ENCODE data around the gene KISS1R. TPM values are rescaled to one million over a fixed set of nuclear protein-coding genes. Genes with fewer than 3 reads are reported as not detected.

The KISS1R gene
- total RNA-seq, 4 donors from 2014 or later, result 0.45 TPM; not detected in 3

DNA sequence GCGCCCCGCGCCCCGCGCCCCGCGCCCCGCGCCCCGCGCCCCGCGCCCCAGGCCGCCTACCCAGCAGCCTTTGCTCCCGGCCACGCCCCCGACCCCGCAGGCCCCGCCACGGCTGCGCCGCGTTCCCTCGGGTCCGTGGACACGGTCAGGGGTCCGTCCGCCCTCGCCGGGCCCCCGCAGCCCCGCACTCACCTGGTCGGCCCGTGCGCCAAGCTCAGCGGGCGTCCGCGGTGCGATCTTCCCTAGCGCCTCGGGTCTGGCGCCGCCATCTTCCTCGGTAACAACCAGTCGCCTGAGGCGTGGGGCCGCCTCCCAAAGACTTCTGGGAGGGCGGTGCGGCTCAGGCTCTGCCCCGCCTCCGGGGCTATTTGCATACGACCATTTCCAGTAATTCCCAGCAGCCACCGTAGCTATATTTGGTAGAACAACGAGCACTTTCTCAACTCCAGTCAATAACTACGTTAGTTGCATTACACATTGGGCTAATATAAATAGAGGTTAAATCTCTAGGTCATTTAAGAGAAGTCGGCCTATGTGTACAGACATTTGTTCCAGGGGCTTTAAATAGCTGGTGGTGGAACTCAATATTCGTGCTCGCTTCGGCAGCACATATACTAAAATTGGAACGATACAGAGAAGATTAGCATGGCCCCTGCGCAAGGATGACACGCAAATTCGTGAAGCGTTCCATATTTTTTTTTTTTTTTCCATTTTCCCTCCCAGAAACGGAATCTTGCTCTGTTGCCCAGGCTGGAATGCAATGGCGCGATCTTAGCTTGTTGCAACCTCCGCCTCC is 24.0 kb upstream of the KISS1R start, which contains the start of the genes MED16 and RNU6-9:
TSS of gene MED16 (minus strand) at position 294 of the 796 bp plus-strand sequence. CDS start 2,056 bp downstream, outside the sequence.
TSS of gene RNU6-9 (plus strand) at position 591 of the 796 bp plus-strand sequence.
- Histone ChIP-seq H3K27me3 (no peaks in the 10 kb centered on the region), H3K4me3 (peak within 1 kb of the TSS; percentile 70 to 95 (median 86)), H3K4me1 (peaks cover 8 to 28% (median 9%) of the 10 kb centered on the region in 3 donors), H3K9me3 (no peaks in the 10 kb centered on the region), H3K36me3 (peaks cover 8 to 47% (median 18%) of the 10 kb centered on the region in 3 donors), H3K27ac (peak within 1 kb of the TSS; percentile 87 to 97 (median 94))
- intact Hi-C loops (cut with DNase I), result no loop called here
- 1% methylated on average over 14 to 20 of the region's 69 CpGs for WGBS, 2 donors
- peak in 3 of 4 donors; percentile 44 to 73 (median 61) for TF ChIP-seq POLR2A (IDR thresholded peaks at IDR 0.05)
- TF ChIP-seq, protein P1, sequence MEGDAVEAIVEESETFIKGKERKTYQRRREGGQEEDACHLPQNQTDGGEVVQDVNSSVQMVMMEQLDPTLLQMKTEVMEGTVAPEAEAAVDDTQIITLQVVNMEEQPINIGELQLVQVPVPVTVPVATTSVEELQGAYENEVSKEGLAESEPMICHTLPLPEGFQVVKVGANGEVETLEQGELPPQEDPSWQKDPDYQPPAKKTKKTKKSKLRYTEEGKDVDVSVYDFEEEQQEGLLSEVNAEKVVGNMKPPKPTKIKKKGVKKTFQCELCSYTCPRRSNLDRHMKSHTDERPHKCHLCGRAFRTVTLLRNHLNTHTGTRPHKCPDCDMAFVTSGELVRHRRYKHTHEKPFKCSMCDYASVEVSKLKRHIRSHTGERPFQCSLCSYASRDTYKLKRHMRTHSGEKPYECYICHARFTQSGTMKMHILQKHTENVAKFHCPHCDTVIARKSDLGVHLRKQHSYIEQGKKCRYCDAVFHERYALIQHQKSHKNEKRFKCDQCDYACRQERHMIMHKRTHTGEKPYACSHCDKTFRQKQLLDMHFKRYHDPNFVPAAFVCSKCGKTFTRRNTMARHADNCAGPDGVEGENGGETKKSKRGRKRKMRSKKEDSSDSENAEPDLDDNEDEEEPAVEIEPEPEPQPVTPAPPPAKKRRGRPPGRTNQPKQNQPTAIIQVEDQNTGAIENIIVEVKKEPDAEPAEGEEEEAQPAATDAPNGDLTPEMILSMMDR (IDR thresholded peaks at IDR 0.05), result peak in 1 of 6 experiments; percentile 20
- DNase-seq, result peak; percentile 70

DNA sequence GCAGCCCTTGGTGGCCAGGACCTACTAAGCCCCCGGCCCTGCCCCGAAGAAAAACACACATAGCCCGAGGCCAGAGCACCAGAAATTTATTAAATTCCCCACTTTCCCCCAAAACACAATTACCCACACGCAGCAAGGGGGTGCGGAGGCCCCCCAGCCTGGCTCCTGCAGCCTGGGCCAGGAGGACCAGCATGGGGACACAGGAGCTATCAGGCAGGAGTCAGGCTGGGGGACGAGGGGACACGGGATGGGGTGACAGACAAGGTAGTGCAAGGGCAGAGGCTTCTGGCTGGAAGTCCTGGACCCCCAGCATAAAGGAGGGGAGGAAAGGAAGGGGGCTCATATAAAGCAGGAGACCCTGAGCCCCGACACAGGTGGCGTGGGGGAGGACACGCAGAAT is 20.7 kb upstream of the KISS1R start:
- Histone ChIP-seq H3K9me3 (no peaks in the 10 kb centered on the region), H3K4me3 (no peak overlapping the region), H3K36me3 (peaks cover 8 to 47% (median 20%) of the 10 kb centered on the region in 3 donors), H3K4me1 (peaks cover 5 to 31% (median 8%) of the 10 kb centered on the region in 3 donors), H3K27me3 (no peaks in the 10 kb centered on the region), H3K27ac (no peak overlapping the region)
- TF ChIP-seq, protein P1 (IDR thresholded peaks at IDR 0.05), result no peak
- no peak for TF ChIP-seq POLR2A (IDR thresholded peaks at IDR 0.05)
- intact Hi-C loops (cut with DNase I), result no loop called here
- WGBS, 2 donors, result 87 to 96% methylated on average over 7 to 8 of the region's 10 CpGs
- DNase-seq, result no peak

DNA sequence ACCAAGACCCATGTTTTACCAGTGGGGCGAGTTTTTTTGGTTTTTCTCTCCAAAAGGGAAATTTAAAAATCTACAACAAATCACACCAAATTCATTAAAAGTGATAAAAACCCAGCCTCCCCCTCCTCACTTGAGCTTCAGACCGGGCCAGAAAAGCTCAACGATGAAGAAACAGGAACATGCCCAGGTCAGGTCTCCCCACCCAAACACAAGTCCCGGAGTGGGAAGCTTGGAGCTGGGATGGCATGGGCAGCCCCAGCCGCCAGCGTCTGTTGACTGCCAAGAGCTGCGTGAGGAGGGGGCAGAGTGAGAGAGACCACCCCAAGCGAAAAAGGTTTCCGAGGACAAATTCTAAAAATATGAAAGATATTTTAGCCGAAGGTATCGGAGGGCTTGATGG is 20.1 kb upstream of the KISS1R start:
- intact Hi-C loops (cut with DNase I), result no loop called here
- H3K4me1 ChIP-seq, result peaks cover 2 to 26% (median 5%) of the 10 kb centered on the region in 3 donors
- DNase-seq, result no peak
- no peaks in the 10 kb centered on the region for H3K9me3 ChIP-seq
- no peak overlapping the region for H3K27ac ChIP-seq
- no peaks in the 10 kb centered on the region for H3K27me3 ChIP-seq
- 93 to 94% methylated on average over 5 to 10 of the region's 11 CpGs for WGBS, 2 donors
- TF ChIP-seq, protein P1 (IDR thresholded peaks at IDR 0.05), result no peak
- no peak for TF ChIP-seq POLR2A (IDR thresholded peaks at IDR 0.05)
- H3K36me3 ChIP-seq, result peaks cover 8 to 53% (median 20%) of the 10 kb centered on the region in 3 donors
- no peak overlapping the region for H3K4me3 ChIP-seq

DNA sequence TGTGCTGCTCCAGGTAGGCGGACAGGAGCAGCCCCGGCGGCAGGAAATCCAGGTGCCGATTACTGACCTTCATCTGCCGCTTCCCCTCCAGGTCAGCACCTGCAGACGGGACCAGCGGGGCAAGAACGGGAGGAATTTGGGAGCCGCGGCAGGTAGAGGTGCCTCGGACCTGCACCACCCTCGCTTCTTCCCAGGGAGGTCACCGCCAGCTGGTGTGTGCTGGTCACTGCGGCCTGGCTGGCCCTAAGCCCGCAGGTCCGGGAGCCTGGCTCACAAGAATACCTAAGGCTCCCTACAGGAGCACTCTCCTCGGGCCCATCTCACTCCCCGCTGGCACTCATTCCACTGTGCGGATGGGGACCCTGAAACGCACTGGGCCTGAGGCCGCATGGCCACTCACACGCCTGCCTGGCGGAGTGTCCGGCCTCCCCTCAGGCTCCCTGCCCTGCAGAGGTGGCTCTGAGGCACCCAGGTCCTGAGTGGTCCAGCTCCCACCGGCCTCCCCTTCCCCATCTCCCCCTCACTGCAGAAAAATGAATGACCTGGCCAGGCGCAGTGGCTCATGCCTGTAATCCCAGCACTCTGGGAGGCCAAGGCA is 19.6 kb upstream of the KISS1R start:
- Histone ChIP-seq H3K27ac (no peak overlapping the region), H3K4me1 (peaks cover 0 to 22% (median 0%) of the 10 kb centered on the region in 3 donors), H3K4me3 (no peak overlapping the region), H3K9me3 (no peaks in the 10 kb centered on the region), H3K27me3 (no peaks in the 10 kb centered on the region), H3K36me3 (peaks cover 8 to 58% (median 20%) of the 10 kb centered on the region in 3 donors)
- no peak for DNase-seq
- TF ChIP-seq, protein P1 (IDR thresholded peaks at IDR 0.05), result no peak
- no peak for TF ChIP-seq POLR2A (IDR thresholded peaks at IDR 0.05)
- 87% methylated on average over 12 to 20 of the region's 26 CpGs for whole genome bisulfite sequencing, 2 donors
- intact Hi-C loops (cut with DNase I), result no loop called here

DNA sequence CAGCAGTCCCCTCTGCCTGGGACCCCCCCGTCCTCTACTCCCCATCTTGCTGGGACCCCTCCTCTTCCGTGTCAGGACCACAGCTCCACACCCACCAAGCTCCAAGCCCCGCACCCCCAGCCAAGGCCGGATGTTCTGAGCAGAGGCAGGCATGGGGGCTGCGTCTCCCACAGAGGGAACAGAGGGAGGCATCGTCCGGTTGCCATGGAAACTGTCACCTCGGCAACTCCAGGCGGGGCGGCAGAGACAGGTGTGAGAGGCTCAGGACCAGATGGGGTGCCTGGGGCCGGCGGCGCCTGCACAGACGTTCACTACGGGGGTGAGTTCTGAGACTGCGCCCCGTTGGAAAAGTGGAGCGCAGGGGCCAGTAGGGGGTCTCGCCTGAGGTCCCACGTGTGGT is 18.5 kb upstream of the KISS1R start:
- Histone ChIP-seq H3K9me3 (no peaks in the 10 kb centered on the region), H3K27me3 (no peaks in the 10 kb centered on the region), H3K4me1 (peaks cover 4 to 27% (median 4%) of the 10 kb centered on the region in 3 donors), H3K27ac (no peak overlapping the region), H3K4me3 (no peak overlapping the region), H3K36me3 (peaks cover 8 to 61% (median 20%) of the 10 kb centered on the region in 3 donors)
- intact Hi-C loops (cut with DNase I), result no loop called here
- no peak for DNase-seq
- TF ChIP-seq, protein P1 (IDR thresholded peaks at IDR 0.05), result no peak
- no peak for TF ChIP-seq POLR2A (IDR thresholded peaks at IDR 0.05)
- 84 to 100% methylated on average over 2 to 5 of the region's 20 CpGs for WGBS, 2 donors
